ENCODE data around the gene CDC73.
"Not testable (repeated sequence)": the region's sequence is repeated elsewhere in the genome, so short reads cannot be mapped to it uniquely, and the experiment has no call there.

CDC73 gene

DNA sequence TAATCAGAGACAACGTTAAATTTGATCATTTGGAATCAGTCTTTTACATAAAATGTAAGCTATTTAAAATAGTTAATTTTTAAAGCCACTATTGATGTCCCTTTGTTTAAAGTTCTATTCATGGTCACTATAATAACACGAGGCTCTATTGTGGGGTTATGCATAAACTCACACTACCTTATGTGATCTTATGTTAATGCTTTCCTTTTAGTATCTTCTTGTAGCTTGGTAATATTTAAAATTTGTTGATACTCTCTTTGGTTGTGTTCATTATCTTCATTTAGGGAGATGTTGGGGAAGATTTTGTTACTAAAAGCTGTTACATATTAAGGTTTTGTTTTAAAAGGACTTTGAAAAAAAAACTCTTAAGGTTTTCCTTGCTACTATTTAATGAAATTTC lies 63.4 kb downstream of the CDC73 start:
- Histone ChIP-seq H3K9me3 (ENCODE audit: control insufficient read depth, low read length) (no peaks in the 10 kb centered on the region), H3K9ac (ENCODE audit: low read length) (no peak overlapping the region), H3K4me3 (ENCODE audit: low read length) (no peak overlapping the region), H3K27me3 (ENCODE audit: control insufficient read depth, insufficient read depth, low read length) (no peaks in the 10 kb centered on the region), H3K4me1 (ENCODE audit: control insufficient read depth, insufficient read depth, low read length) (peaks cover 9% of the 10 kb centered on the region), H3K36me3 (ENCODE audit: control insufficient read depth, insufficient read depth, low read length) (no peaks in the 10 kb centered on the region)

- Histone ChIP-seq H3K4me3 (ENCODE audit: low read length) (no peak within 1 kb of the TSS), H3K27me3 (ENCODE audit: control insufficient read depth, insufficient read depth, low read length) (no peaks in the 10 kb centered on the region), H3K9me3 (ENCODE audit: control insufficient read depth, low read length) (no peaks in the 10 kb centered on the region), H3K4me1 (ENCODE audit: control insufficient read depth, insufficient read depth, low read length) (peaks cover 9% of the 10 kb centered on the region), H3K36me3 (ENCODE audit: control insufficient read depth, insufficient read depth, low read length) (no peaks in the 10 kb centered on the region), H3K9ac (ENCODE audit: low read length) (peak within 1 kb of the TSS; percentile 19)
These were observed 64.3 kb downstream of the CDC73 start, which contains the start of gene B3GALT2 for GRCh38 chr1:193185901-193186731. Gene B3GALT2, minus strand, starts transcription at chr1:193186613. Its CDS starts 5,051 bp downstream, at chr1:193181562.

GRCh38 chr1:193187114-193187513 lies 65.3 kb downstream of the CDC73 start:
- no peaks in the 10 kb centered on the region for H3K36me3 ChIP-seq (ENCODE audit: control insufficient read depth, insufficient read depth, low read length)
- no peaks in the 10 kb centered on the region for H3K9me3 ChIP-seq (ENCODE audit: control insufficient read depth, low read length)
- H3K4me3 ChIP-seq (ENCODE audit: low read length): no peak overlapping the region
- no peaks in the 10 kb centered on the region for H3K27me3 ChIP-seq (ENCODE audit: control insufficient read depth, insufficient read depth, low read length)
- H3K4me1 ChIP-seq (ENCODE audit: control insufficient read depth, insufficient read depth, low read length): peaks cover 9% of the 10 kb centered on the region
- no peak overlapping the region for H3K9ac ChIP-seq (ENCODE audit: low read length)

DNA sequence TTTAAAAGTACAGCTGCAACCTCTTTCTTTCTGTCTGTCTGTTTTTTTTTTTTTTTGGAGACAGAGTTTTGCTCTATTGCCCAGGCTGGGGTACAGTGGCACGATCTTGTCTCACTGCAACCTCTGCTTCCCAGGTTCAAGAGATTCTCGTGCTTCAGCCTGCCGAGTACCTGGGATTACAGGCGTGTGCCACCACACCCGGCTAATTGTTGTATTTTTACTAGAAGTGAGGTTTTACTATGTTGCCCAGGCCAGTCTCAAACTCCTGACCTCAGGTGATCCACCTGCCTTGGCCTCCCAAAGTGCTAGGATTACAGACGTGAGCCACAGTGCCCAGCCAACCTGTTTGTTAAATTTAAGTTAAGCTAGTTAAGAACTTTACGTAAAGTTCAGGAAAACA lies 67.1 kb downstream of the CDC73 start:
- not testable (repeated sequence) for H3K27me3 ChIP-seq (ENCODE audit: control insufficient read depth, insufficient read depth, low read length); H3K4me1 ChIP-seq (ENCODE audit: control insufficient read depth, insufficient read depth, low read length); H3K9me3 ChIP-seq (ENCODE audit: control insufficient read depth, low read length); H3K36me3 ChIP-seq (ENCODE audit: control insufficient read depth, insufficient read depth, low read length); H3K9ac ChIP-seq (ENCODE audit: low read length); H3K4me3 ChIP-seq (ENCODE audit: low read length)

DNA sequence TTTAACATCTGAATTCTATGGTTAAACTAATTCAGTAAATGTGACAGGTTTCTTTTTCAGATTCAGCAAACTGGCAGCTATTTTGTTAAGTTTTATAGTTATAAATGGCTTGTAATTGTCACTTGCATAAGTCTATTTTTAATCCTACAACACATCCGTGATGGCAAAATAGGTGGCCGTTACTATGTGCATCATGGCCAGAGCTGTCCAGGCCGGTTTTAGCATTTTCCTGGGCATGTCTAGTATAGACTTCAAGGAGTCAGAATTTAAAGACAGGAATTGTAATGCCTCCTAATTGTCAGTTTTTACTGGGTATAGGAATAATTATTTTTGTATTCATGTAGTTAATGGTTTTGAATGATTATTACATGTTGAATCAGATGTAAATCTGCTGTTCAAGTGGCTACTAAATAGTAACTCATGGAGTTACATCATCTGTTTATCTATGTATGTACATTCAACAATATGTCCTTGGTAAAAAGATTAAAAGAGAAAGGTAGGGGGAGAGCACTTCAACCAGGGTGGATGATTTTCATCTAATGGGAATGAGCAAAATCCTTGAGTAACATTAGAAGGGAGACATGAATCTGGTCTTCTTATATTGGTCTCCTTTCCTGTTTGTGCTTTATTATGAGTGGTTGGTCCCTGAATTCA lies 67.7 kb downstream of the CDC73 start:
- Histone ChIP-seq H3K27me3 (ENCODE audit: control insufficient read depth, insufficient read depth, low read length) (no peaks in the 10 kb centered on the region), H3K9me3 (ENCODE audit: control insufficient read depth, low read length) (no peaks in the 10 kb centered on the region), H3K4me3 (ENCODE audit: low read length) (no peak overlapping the region), H3K4me1 (ENCODE audit: control insufficient read depth, insufficient read depth, low read length) (peaks cover 9% of the 10 kb centered on the region), H3K9ac (ENCODE audit: low read length) (no peak overlapping the region), H3K36me3 (ENCODE audit: control insufficient read depth, insufficient read depth, low read length) (no peaks in the 10 kb centered on the region)

DNA sequence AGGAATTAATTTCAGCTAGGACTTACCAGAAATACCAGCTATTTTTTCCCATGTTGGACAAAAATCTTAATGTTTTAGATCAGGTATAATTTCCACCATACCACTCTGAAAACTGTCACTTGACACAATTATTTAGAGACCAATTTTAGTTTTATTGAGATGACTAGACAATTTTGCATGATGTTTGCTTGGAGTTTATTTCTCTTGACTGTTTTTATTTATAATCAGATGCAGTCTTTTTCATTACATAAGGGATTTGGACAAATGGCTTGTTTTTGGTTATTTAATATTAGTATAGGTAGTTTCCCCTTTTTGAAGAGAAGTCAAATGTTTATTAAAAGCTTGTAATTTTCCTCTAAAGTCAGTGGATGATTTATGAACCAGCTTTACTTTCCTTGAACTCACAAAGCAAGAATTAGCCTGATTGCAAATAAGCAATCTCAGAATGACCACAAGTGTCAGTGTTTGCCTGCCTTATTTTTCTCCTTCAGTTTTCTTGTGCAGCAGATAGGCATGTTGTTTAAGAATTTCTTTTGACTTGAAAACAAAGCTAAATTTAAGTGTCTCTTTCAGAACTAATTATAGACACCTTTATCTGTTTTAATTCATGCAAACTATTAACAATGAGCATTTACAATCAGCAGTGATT lies 68.4 kb downstream of the CDC73 start:
- no peak overlapping the region for H3K4me3 ChIP-seq (ENCODE audit: low read length)
- no peaks in the 10 kb centered on the region for H3K9me3 ChIP-seq (ENCODE audit: control insufficient read depth, low read length)
- peaks cover 9% of the 10 kb centered on the region for H3K4me1 ChIP-seq (ENCODE audit: control insufficient read depth, insufficient read depth, low read length)
- no peak overlapping the region for H3K9ac ChIP-seq (ENCODE audit: low read length)
- H3K27me3 ChIP-seq (ENCODE audit: control insufficient read depth, insufficient read depth, low read length): no peaks in the 10 kb centered on the region
- no peaks in the 10 kb centered on the region for H3K36me3 ChIP-seq (ENCODE audit: control insufficient read depth, insufficient read depth, low read length)

DNA sequence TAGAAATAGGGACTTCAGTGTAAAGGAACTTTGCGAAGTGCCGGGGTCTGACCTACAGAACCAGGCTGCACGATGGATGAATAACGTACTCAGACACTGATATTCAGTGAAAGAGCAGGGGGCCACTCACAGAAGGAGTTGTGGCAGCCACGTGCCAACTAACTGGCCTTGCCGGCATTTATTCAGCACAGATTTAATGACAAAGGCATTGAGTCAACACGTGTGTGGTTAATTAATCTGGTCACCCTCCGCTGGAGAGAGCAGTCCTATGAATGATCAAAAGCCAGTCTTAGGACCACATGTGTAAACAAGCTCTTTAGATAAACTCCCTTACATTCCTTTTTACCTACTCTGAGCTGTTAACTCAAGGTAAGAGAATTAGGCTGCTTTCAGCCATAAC lies 70.8 kb downstream of the CDC73 start:
- Histone ChIP-seq H3K9ac (ENCODE audit: low read length) (no peak overlapping the region), H3K36me3 (ENCODE audit: control insufficient read depth, insufficient read depth, low read length) (no peaks in the 10 kb centered on the region), H3K4me3 (ENCODE audit: low read length) (no peak overlapping the region), H3K4me1 (ENCODE audit: control insufficient read depth, insufficient read depth, low read length) (peaks cover under 1% of the 10 kb centered on the region), H3K9me3 (ENCODE audit: control insufficient read depth, low read length) (no peaks in the 10 kb centered on the region), H3K27me3 (ENCODE audit: control insufficient read depth, insufficient read depth, low read length) (no peaks in the 10 kb centered on the region)

GRCh38 chr1:193199940-193200339 lies 78.1 kb downstream of the CDC73 start:
- H3K4me1 ChIP-seq (ENCODE audit: control insufficient read depth, insufficient read depth, low read length): peaks cover 3% of the 10 kb centered on the region
- no peaks in the 10 kb centered on the region for H3K36me3 ChIP-seq (ENCODE audit: control insufficient read depth, insufficient read depth, low read length)
- no peaks in the 10 kb centered on the region for H3K27me3 ChIP-seq (ENCODE audit: control insufficient read depth, insufficient read depth, low read length)
- no peak overlapping the region for H3K9ac ChIP-seq (ENCODE audit: low read length)
- no peak overlapping the region for H3K4me3 ChIP-seq (ENCODE audit: low read length)
- no peaks in the 10 kb centered on the region for H3K9me3 ChIP-seq (ENCODE audit: control insufficient read depth, low read length)

- H3K9ac ChIP-seq (ENCODE audit: low read length): no peak overlapping the region
- no peaks in the 10 kb centered on the region for H3K27me3 ChIP-seq (ENCODE audit: control insufficient read depth, insufficient read depth, low read length)
- H3K36me3 ChIP-seq (ENCODE audit: control insufficient read depth, insufficient read depth, low read length): no peaks in the 10 kb centered on the region
- H3K9me3 ChIP-seq (ENCODE audit: control insufficient read depth, low read length): no peaks in the 10 kb centered on the region
- peaks cover 3% of the 10 kb centered on the region for H3K4me1 ChIP-seq (ENCODE audit: control insufficient read depth, insufficient read depth, low read length)
- H3K4me3 ChIP-seq (ENCODE audit: low read length): no peak overlapping the region
These were observed 79.2 kb downstream of the CDC73 start for GRCh38 chr1:193201021-193201420.

DNA sequence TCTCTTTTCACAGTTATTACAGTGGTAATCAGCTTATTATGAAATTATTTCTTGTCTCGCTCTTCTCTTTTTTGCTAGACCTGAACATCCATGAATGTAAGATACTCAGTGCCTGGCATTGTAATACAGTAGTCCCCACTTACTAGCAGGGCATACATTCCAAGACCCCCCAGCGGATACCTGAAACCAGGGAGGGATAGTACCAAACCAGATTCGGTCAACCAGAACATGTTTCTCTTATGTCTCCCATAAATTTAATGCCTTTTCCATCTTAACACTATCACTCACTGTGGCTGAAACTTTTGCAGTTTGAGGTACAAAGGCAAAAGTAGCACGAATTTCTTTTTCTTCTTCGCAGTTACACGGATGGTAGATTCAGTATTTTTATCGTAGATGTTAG lies 89.2 kb downstream of the CDC73 start:
- H3K27me3 ChIP-seq (ENCODE audit: control insufficient read depth, insufficient read depth, low read length): no peaks in the 10 kb centered on the region
- H3K4me3 ChIP-seq (ENCODE audit: low read length): no peak overlapping the region
- H3K4me1 ChIP-seq (ENCODE audit: control insufficient read depth, insufficient read depth, low read length): peaks cover 6% of the 10 kb centered on the region
- H3K9ac ChIP-seq (ENCODE audit: low read length): no peak overlapping the region
- H3K36me3 ChIP-seq (ENCODE audit: control insufficient read depth, insufficient read depth, low read length): no peaks in the 10 kb centered on the region
- peaks cover 6% of the 10 kb centered on the region for H3K9me3 ChIP-seq (ENCODE audit: control insufficient read depth, low read length)

DNA sequence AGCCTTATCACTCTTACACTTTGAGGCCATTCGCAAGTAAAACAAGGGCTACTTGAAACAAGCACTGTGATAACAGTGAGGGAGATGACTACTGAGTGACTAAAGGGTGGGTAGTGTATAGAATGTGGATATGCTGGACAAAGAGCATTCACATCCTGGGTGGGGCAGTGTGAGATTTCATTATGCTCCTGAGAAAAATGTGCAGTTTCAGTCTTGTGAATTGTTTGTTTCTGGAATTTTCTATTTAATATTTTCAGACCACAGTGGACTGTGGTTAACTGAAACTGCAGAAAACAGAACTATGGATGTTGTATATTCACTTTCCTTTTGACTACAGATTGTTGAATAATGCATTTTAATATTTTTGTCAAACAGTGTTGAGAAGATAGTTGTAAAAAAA lies 89.7 kb downstream of the CDC73 start:
- peaks cover 6% of the 10 kb centered on the region for H3K4me1 ChIP-seq (ENCODE audit: control insufficient read depth, insufficient read depth, low read length)
- no peaks in the 10 kb centered on the region for H3K27me3 ChIP-seq (ENCODE audit: control insufficient read depth, insufficient read depth, low read length)
- H3K9ac ChIP-seq (ENCODE audit: low read length): no peak overlapping the region
- H3K36me3 ChIP-seq (ENCODE audit: control insufficient read depth, insufficient read depth, low read length): no peaks in the 10 kb centered on the region
- no peak overlapping the region for H3K4me3 ChIP-seq (ENCODE audit: low read length)
- H3K9me3 ChIP-seq (ENCODE audit: control insufficient read depth, low read length): peaks cover 6% of the 10 kb centered on the region

DNA sequence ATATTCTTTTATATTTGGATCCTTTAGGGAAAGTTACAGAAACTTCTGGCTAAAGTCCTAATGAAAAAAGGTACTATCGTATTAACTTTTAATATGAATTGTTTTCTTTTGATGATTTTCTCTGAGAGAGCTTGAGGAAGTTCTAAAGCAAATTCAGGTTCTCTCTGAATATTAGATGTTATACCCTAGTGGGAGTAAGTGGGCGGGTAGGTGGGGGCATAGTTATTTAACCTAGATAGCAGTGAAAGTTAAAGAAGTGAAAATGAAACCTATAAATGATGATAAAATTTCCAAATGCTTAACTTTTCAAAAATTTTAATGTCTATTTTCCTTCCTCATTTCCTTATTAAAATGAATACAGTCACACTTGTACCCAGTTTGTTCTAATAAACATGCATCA lies 90.8 kb downstream of the CDC73 start:
- Histone ChIP-seq H3K36me3 (ENCODE audit: control insufficient read depth, insufficient read depth, low read length) (no peaks in the 10 kb centered on the region), H3K4me1 (ENCODE audit: control insufficient read depth, insufficient read depth, low read length) (peaks cover 6% of the 10 kb centered on the region), H3K9ac (ENCODE audit: low read length) (no peak overlapping the region), H3K9me3 (ENCODE audit: control insufficient read depth, low read length) (no peaks in the 10 kb centered on the region), H3K27me3 (ENCODE audit: control insufficient read depth, insufficient read depth, low read length) (no peaks in the 10 kb centered on the region), H3K4me3 (ENCODE audit: low read length) (no peak overlapping the region)
